Mesenchymal stem cell (in vitro differentiated cells and primary cell): Measurements from ENCODE around the gene KCNG2. TPM values are rescaled to one million over a fixed set of nuclear protein-coding genes. Genes with fewer than 3 reads are reported as not detected.

Experiments used
- DNase-seq: peaks from one replicate; pipeline ENCODE4 v3.0.0-alpha.2; 2013
- H2AFZ ChIP-seq: one replicate; pipeline ENCODE4 v1.6.1; 2013; ENCODE audit warnings: low read depth, mild to moderate bottlenecking, control low read depth, inconsistent platforms, low read length, moderate library complexity
- H2AK5ac ChIP-seq: 2 replicates; pipeline ENCODE4 v1.6.1; 2013; ENCODE audit warnings: low read length, moderate library complexity, mild to moderate bottlenecking, inconsistent platforms; ENCODE audit not compliant: severe bottlenecking
- H2BK120ac ChIP-seq: one replicate; pipeline ENCODE4 v1.6.1; 2013; ENCODE audit warnings: low read depth, mild to moderate bottlenecking, inconsistent platforms, low read length, moderate library complexity
- H2BK12ac ChIP-seq, 2 experiments: one replicate each; pipeline ENCODE4 v1.6.1; 2013; ENCODE audit warnings: inconsistent platforms in 2 of 2, low read length in 2 of 2, mild to moderate bottlenecking in 2 of 2, moderate library complexity in 2 of 2, control low read depth in 1 of 2
- H2BK15ac ChIP-seq: one replicate; pipeline ENCODE4 v1.6.1; 2013; ENCODE audit warnings: mild to moderate bottlenecking, low read depth, inconsistent platforms; ENCODE audit not compliant: poor library complexity, severe bottlenecking
- H2BK5ac ChIP-seq: 2 replicates; pipeline ENCODE4 v1.6.1; 2013; ENCODE audit warnings: low read depth, mild to moderate bottlenecking, low read length, control low read depth, inconsistent platforms; ENCODE audit not compliant: poor library complexity, severe bottlenecking
- H3K14ac ChIP-seq, 2 experiments: one replicate each; pipeline ENCODE4 v1.6.1; 2013; ENCODE audit warnings: inconsistent platforms in 2 of 2, low read length in 2 of 2, control low read depth in 1 of 2, mild to moderate bottlenecking in 1 of 2, moderate library complexity in 1 of 2
- H3K18ac ChIP-seq, 2 experiments: one replicate each; pipeline ENCODE4 v1.6.1; 2013; ENCODE audit warnings: inconsistent platforms in 2 of 2, low read length in 2 of 2, control low read depth in 1 of 2, low read depth in 1 of 2, mild to moderate bottlenecking in 1 of 2
- H3K23ac ChIP-seq, 2 experiments: one replicate each; pipeline ENCODE4 v1.6.1; 2013; ENCODE audit warnings: inconsistent platforms in 2 of 2, low read length in 2 of 2, mild to moderate bottlenecking in 2 of 2, moderate library complexity in 2 of 2, control low read depth in 1 of 2
- H3K27ac ChIP-seq: 2 replicates; pipeline ENCODE4 v1.5.1; 2013; ENCODE audit warnings: mild to moderate bottlenecking, moderate library complexity, low read length, control low read depth, inconsistent platforms; ENCODE audit not compliant: poor library complexity, severe bottlenecking
- H3K27me3 ChIP-seq, 2 experiments: 2 replicates each; pipeline versions ENCODE4 v1.6.1 to v1.7.0; 2013; ENCODE audit warnings: low read length in 2 of 2, mild to moderate bottlenecking in 2 of 2, moderate library complexity in 2 of 2, control low read depth in 1 of 2, inconsistent platforms in 1 of 2; ENCODE audit not compliant: control insufficient read depth in 1 of 2, insufficient read depth in 1 of 2
- H3K36me3 ChIP-seq, 2 experiments: 2 replicates each; pipeline versions ENCODE4 v1.6.1 to v1.7.0; 2013; ENCODE audit warnings: low read length in 2 of 2, control low read depth in 1 of 2, inconsistent platforms in 1 of 2, low read depth in 1 of 2, mild to moderate bottlenecking in 1 of 2; ENCODE audit not compliant: insufficient read depth in 2 of 2, control insufficient read depth in 1 of 2
- H3K4ac ChIP-seq, 2 experiments: one replicate each; pipeline ENCODE4 v1.6.1; 2013; ENCODE audit warnings: inconsistent platforms in 2 of 2, low read length in 2 of 2, mild to moderate bottlenecking in 2 of 2, moderate library complexity in 2 of 2, control low read depth in 1 of 2, low read depth in 1 of 2
- H3K4me1 ChIP-seq: 2 replicates; pipeline ENCODE4 v1.6.1; 2013; ENCODE audit warnings: low read depth, low read length, control low read depth; ENCODE audit not compliant: control insufficient read depth, insufficient read depth
- H3K4me2 ChIP-seq: 2 replicates; pipeline ENCODE4 v1.6.1; 2013; ENCODE audit warnings: low read length, mild to moderate bottlenecking, inconsistent platforms; ENCODE audit not compliant: poor library complexity, severe bottlenecking
- H3K4me3 ChIP-seq, 2 experiments: 2 replicates each; pipeline versions ENCODE4 v1.5.1 to v1.7.0; 2013; ENCODE audit warnings: low read length in 2 of 2, mild to moderate bottlenecking in 2 of 2, control low read depth in 1 of 2, low read depth in 1 of 2; ENCODE audit not compliant: insufficient read depth in 1 of 2
- H3K79me1 ChIP-seq: replicated peaks from 2 replicates; pipeline ENCODE4 v1.6.1; 2013; ENCODE audit warnings: mild to moderate bottlenecking, control low read depth, low read length, inconsistent platforms; ENCODE audit not compliant: poor library complexity, severe bottlenecking
- H3K9ac ChIP-seq: 2 replicates; pipeline ENCODE4 v1.7.0; 2013; ENCODE audit warnings: mild to moderate bottlenecking, low read length, moderate library complexity
- H3K9me3 ChIP-seq: 2 replicates; pipeline ENCODE4 v1.7.0; 2013; ENCODE audit warnings: mild to moderate bottlenecking, low read length; ENCODE audit not compliant: control insufficient read depth
- H4K8ac ChIP-seq: one replicate; pipeline ENCODE4 v1.6.1; 2013; ENCODE audit warnings: inconsistent platforms, mild to moderate bottlenecking, low read length, moderate library complexity
- H4K91ac ChIP-seq: one replicate; pipeline ENCODE4 v1.6.1; 2013; ENCODE audit warnings: mild to moderate bottlenecking, low read length, inconsistent platforms
- WGBS: methylation state at CpG from one replicate; pipeline ENCODE4 v1.1.7; 2013; ENCODE audit warnings: mixed read lengths; 5-methylcytosine and 5-hydroxymethylcytosine counted together
- polyA plus RNA-seq, 2 experiments: library from polyadenylated mRNA; stranded (reverse); fragments of 200-250 nt; gene quantifications; one replicate each; pipeline ENCODE4 v1.2.3, GENCODE V29; 2013

KCNG2 gene, protein sequence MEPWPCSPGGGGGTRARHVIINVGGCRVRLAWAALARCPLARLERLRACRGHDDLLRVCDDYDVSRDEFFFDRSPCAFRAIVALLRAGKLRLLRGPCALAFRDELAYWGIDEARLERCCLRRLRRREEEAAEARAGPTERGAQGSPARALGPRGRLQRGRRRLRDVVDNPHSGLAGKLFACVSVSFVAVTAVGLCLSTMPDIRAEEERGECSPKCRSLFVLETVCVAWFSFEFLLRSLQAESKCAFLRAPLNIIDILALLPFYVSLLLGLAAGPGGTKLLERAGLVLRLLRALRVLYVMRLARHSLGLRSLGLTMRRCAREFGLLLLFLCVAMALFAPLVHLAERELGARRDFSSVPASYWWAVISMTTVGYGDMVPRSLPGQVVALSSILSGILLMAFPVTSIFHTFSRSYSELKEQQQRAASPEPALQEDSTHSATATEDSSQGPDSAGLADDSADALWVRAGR
- 0.30 TPM for polyA plus RNA-seq (2013, experiment 1 of 2)
- 0.34 TPM for polyA plus RNA-seq (2013, experiment 2 of 2)

DNA sequence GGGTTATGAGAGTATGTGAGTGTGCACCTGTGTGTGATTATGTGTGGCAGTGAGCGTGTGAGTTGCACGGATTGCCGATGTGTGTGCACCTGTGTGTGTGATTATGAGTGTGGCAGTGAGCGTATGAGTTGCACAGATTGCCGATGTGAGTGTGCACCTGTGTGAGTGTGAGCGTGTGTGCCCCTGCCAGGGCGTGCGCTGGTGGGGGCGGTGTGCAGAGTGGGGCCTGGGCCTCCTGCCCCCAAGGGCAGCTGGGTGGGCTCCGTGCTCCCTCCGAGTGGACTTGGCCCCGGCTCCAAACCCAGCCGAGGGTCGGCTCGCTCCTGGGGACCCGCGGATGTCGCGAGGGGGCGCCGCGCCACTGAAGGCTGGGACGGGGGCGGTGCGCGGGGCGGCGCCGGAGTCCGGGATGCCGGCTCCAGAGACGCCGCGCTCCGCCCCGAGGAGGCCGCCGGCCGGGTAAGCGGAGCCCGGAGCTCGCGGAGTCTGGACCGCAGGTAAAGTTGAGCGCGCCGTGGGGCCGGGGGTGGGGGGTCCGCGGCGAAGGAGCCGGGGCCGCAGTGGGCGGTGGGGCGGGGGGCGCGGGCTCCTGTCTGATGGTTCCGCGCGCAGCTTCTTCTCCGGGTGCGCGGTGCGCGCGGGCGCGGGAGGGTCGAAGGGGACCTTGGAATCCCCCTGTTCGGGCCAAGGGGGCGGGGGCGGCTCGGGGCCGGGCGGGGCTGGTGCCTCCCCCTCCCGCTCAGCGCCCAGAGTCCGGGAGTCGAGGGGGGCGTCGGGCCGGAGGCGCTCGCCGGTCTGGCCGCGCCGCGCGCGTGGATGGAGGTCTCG, at the start of gene KCNG2:
TSS of gene KCNG2 (plus strand) at position 421 of the 828 bp plus-strand sequence. CDS start 65,730 bp downstream, outside the sequence.
- Histone ChIP-seq H3K36me3 (no peaks in the 10 kb centered on the region), H2AK5ac (no peak within 1 kb of the TSS), H3K9me3 (no peaks in the 10 kb centered on the region), H3K79me1 (no peaks in the 10 kb centered on the region), H3K4me1 (peaks cover 12% of the 10 kb centered on the region), H3K4me3 (no peak within 1 kb of the TSS), H3K14ac (no peak within 1 kb of the TSS), H3K27me3 (peaks cover 46 to 64% of the 10 kb centered on the region in 2 experiments), H2BK12ac (no peak within 1 kb of the TSS), H2BK120ac (no peak within 1 kb of the TSS), H3K23ac (no peak within 1 kb of the TSS), H4K91ac (no peak within 1 kb of the TSS), H2AFZ (no peak within 1 kb of the TSS), H3K9ac (no peak within 1 kb of the TSS), H2BK5ac (no peak within 1 kb of the TSS), H2BK15ac (no peak within 1 kb of the TSS), H4K8ac (no peak within 1 kb of the TSS), H3K4ac (no peak within 1 kb of the TSS), H3K18ac (no peak within 1 kb of the TSS), H3K27ac (no peak within 1 kb of the TSS), H3K4me2 (peak within 1 kb of the TSS; percentile 43)
- no peak for DNase-seq
- 12% methylated on average over 50 of the region's 92 CpGs for WGBS

DNA sequence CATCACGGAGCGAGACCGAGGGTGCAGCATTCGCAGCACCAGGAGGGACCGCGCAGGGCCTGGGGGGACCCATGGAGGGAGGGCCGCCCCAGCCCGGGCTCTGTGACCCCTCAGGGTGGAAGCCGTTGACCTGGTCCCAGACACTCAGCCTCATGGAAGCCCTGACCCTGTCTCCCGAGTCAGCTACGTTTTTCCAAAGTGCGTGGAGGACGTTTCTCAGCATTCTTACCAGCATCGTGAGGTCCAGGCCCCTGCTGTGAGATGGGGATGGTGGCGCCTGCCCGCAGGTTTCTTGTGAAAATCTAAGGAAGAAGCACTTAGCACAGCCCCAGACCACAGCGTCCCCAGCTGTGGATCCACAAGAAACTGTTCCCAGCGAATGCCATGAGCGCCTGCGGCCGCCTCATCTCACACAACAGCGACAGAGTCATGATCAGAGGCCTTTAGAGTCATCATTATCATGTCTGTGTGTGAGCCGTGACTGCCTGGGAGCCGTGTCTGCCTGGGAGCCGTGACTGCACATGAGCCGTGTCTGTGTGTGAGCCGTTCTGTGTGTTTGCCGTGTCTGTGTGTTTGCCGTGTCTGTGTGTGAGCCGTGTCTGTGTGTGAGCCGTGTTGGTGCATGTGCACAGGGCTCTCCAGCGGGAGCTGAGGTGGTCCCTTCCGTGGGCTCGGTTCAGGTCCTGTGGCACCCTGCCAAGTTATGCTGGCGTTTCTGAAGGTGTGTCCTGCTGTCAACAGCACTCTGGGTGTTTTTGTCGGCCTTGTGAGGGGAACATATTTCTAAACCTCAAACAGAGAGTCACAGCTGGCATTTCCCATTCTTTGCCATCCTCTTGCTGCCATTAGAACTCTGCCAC, 49.2 kb upstream of the KCNG2 start:
- WGBS = 96% methylated on average over 35 of the region's 36 CpGs
- Histone ChIP-seq H4K8ac (no peak overlapping the region), H3K36me3 (peaks cover 49 to 51% of the 10 kb centered on the region in 2 experiments), H3K27me3 (no peaks in the 10 kb centered on the region), H2BK120ac (no peak overlapping the region), H3K9ac (no peak overlapping the region), H3K27ac (no peak overlapping the region), H3K18ac (no peak overlapping the region), H3K4me3 (peak overlapping the region in 1 of 2 experiments; percentile 14), H2BK5ac (no peak overlapping the region), H3K9me3 (peaks cover 2% of the 10 kb centered on the region), H2BK15ac (no peak overlapping the region), H3K4ac (no peak overlapping the region), H2BK12ac (no peak overlapping the region), H4K91ac (no peak overlapping the region), H2AK5ac (no peak overlapping the region), H2AFZ (no peak overlapping the region), H3K4me2 (no peak overlapping the region), H3K4me1 (peaks cover 2% of the 10 kb centered on the region), H3K79me1 (peaks cover 37% of the 10 kb centered on the region), H3K14ac (no peak overlapping the region), H3K23ac (no peak overlapping the region)
- no peak for DNase-seq

DNA sequence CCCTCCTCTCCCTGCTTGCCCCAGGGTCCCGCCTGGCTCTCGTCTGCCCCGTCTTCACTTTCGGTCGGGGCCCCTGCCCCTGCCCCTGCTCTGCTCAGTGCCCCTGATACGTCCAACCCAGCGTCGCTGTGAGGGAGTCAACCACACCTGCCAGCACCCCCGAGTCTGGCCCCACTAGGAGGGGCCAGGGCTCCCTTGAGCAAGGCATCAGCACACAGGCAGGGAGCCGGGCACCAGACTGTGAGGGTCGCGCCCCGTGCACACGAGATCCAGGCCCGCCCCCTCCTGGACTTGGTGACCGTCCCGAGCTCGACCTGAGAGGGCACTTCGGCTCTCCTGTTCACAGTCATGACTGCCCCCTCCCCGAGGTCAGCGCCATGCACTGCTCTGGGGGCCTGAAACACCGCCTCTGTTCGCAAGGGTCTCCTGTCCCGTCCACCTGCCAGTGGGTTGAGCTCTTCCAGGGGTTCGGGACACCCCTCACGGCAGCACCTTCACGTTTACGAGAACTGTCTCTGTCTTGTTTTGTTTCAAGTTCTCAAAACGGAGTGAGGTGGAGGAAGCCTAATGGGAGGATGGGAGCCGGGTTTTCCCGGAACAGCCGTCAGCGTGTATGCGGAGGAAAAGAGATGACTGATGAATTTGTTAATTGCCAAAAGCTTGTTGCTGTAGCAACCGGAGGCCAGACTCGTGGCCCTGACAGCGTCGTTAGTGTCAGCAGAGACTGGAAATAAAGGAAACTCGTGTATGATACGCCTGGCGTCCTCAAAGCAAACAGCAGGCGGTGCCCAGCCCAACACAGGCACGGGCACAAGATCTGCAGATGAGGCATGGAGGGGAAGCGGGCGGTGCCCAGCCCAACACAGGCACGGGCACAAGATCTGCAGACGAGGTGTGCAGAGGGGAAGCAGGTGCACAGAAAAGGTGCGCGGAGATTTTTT, 48.2 kb upstream of the KCNG2 start:
- Histone ChIP-seq H2BK5ac (no peak overlapping the region), H3K18ac (no peak overlapping the region), H3K36me3 (peaks cover 51 to 54% of the 10 kb centered on the region in 2 experiments), H3K27me3 (no peaks in the 10 kb centered on the region), H2BK15ac (no peak overlapping the region), H2AK5ac (no peak overlapping the region), H3K4me1 (peaks cover 2% of the 10 kb centered on the region), H3K79me1 (peaks cover 38% of the 10 kb centered on the region), H2BK12ac (no peak overlapping the region), H3K9me3 (peaks cover 2% of the 10 kb centered on the region), H3K4me2 (no peak overlapping the region), H4K8ac (no peak overlapping the region), H2BK120ac (no peak overlapping the region), H3K4me3 (no peak overlapping the region), H3K9ac (no peak overlapping the region), H3K23ac (no peak overlapping the region), H3K14ac (no peak overlapping the region), H2AFZ (no peak overlapping the region), H3K4ac (no peak overlapping the region), H4K91ac (no peak overlapping the region), H3K27ac (no peak overlapping the region)
- no peak for DNase-seq
- 91% methylated on average over 49 of the region's 49 CpGs for WGBS
